Stimulated activated CD8-positive, alpha-beta memory T cell treated with anti-CD3 and anti-CD28 coated beads, Interleukin-15, amount 100 ng/mL, for 4 hours (primary cell): ENCODE results near the gene NFKBIE.

Experiments used
- DNase-seq, 2 donors: peaks; one replicate each; pipeline ENCODE4 v3.0.0-alpha.2; 2020; ENCODE audit warnings: low read depth in 2 of 2

The NFKBIE gene

DNA sequence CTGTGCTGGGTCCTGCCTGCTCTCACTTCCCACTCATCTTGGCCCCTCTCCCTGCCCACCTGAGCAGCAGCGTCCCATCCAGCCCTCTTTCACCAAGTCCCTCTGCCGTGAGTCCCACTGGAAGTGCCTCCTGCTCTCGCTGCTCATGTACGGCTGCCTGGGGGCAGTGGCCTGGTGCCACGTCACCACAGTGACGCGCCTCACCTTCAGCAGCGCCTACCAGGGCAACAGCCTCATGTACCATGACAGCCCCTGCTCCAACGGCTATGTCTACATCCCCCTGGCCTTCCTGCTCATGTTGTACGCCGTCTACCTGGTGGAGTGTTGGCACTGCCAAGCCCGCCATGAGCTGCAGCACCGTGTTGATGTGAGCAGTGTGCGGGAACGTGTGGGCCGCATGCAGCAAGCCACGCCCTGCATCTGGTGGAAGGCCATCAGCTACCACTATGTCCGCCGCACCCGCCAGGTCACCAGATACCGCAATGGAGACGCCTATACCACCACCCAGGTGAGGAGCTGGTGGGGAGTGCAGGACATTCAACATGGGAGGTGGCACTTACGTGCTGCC lies 7.7 kb upstream of the NFKBIE start:
- no peak for DNase-seq

- DNase-seq: no peak
Observed at GRCh38 chr6:44272529-44272928, 7.2 kb upstream of the NFKBIE start.

DNA sequence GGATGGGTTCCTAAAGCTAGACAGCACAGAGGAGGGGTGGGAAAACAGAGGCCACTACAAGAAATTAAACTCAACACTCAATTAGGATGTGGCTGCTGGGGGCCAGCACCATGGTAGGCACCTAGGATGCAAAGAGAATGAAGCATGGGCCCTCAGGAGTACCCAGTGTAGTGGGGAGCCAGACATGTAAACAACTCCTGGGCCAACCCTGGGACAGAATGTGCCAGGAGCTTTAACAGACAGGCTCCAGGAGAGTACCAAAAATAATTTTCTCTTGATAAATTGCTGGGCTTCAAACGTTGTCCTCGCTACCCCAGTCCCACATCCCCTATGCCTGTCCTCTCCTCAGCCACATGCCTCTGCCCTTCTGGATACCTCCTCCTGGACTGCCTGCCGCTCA lies 6.6 kb upstream of the NFKBIE start:
- DNase-seq: no peak

DNA sequence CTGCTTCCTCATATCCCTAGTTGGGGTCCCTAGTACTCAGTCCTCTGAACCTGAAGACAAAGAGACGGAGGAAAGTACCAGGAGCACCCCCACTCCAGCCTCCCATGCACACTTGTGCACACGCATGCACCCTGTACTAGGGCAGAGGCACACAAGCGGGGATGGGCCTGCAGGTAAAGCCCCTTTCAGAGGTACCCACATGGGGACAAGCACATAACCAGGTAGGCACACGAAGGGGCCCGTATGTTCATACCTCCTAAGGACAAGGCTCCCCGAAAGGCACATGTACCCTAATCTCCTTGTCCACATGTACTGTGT lies 6.0 kb upstream of the NFKBIE start:
- DNase-seq: no peak

GRCh38 chr6:44270526-44271405 lies 5.4 kb upstream of the NFKBIE start:
- DNase-seq: no peak

GRCh38 chr6:44269921-44270525 lies 4.7 kb upstream of the NFKBIE start, which contains the start of gene TMEM151B:
TSS of gene TMEM151B (plus strand) at chr6:44270450. CDS start at chr6:44270743, 293 bp downstream.
- no peak for DNase-seq

GRCh38 chr6:44269178-44269920 lies 4.0 kb upstream of the NFKBIE start:
- DNase-seq: no peak

- DNase-seq: no peak
Observed at GRCh38 chr6:44268095-44268628, 2.8 kb upstream of the NFKBIE start.

GRCh38 chr6:44267252-44267651 lies 1.9 kb upstream of the NFKBIE start:
- no peak for DNase-seq

DNA sequence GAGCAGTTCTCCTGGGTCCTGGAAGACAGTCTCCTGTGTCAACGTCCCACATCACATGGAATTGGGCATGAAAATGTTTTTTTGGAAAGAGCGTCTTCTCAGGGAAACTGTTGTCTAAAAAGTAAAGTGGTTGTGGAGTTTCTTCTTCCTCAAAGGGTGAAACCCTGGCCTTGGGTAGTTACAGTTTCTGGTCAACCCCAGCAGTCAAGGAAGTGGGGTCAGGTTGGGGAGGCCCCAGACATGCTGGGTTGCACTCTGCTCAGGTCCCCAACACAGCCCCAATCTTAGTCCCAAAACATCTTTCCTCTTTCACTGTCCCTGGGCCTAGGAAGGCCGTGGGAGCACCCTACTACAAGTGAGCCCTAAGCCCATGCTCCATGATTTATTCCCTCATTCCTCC lies 996 bp upstream of the NFKBIE start:
- no peak for DNase-seq

DNA sequence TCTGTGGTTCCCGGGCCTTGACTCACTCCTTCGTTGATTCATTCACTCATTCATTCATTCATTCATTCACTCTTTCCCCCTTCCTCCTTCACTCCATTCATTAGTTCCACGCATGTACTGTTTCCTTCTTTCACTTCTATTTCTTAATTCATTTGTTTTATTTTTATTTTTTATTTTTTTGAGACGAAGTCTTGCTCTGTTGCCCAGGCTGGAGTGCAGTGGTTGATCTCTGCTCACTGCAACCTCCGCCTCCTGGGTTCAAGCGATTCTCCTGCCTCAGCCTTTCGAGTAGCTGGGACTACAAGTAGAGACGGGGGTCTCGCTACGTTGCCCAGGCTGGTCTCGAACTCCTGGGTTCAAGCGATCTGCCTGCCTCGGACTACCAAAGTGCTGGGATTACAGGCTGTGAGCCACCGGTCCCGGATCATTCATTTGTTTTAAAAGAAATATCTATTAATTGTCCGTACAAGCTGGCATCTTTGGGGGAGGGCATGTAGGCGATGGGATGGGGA lies 427 bp upstream of the NFKBIE start:
- no peak for DNase-seq

DNA sequence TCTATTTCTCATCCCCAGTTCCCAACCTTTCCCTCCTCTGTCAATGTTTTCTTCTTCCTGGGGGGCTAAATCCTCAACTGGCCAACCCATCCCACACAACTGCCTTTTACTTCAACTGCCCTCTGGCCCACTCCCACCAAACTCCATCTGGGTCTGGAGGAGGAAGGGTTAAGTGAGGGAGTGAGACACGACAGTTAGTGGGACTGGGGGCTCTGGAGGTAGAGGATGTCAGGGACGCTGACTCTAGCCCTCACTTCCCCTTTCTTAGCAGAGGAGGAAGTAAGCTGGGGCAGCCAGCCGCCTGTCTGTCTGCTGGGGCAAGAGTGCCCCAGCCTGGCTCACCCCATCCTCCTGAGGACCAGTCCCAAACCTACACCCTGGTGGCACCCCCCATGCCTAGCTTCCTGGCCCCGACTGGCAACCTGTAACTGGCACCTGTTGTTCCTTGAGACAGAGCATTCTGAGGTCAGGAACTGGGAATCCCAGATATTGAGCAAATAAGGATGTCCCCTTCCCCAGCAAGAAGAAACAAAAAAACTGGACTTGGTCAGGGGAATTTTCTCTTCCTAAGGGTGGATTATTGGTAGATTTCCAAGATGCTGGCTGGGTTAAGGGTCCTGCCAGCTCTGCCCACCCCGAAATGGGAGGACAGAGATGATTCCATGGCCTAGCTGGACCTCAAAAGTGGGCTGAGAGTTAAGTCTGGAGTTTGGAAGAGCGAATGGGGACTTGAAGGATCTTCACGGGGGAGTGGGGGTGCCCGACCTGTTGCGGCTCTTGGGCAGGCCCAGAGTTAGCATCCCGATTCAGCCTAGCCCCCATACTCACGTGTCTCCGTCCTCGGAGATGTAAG lies 971 bp downstream of the NFKBIE start:
- no peak for DNase-seq

- DNase-seq: no peak
Observed at GRCh38 chr6:44263354-44264100, 1.8 kb downstream of the NFKBIE start.

- DNase-seq: no peak
Observed at GRCh38 chr6:44262467-44263353, 2.6 kb downstream of the NFKBIE start.

GRCh38 chr6:44261581-44261980 lies 3.8 kb downstream of the NFKBIE start:
- no peak for DNase-seq

GRCh38 chr6:44260451-44261297 lies 4.7 kb downstream of the NFKBIE start:
- DNase-seq: no peak

- no peak for DNase-seq
Observed at GRCh38 chr6:44260011-44260410, 5.3 kb downstream of the NFKBIE start.

DNA sequence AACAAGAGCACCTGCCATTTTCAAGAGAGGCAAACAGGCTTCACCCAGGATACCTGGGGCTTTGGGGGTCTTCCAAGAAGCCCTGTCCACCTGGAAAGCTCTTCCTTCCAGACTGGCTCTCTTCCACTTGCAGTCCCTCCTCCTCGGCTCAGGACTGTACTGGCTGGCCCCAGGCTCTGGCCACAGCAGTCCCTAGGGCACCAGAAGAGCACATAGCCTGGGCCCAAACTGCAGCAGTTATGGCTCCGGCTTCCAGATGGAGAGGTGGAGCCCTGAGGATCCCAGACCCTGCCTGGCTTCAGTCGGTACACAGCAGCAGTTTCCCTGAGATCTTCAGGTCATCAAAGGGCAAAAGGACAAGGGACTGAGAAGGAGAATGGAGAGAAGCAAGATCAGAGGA lies 6.4 kb downstream of the NFKBIE start:
- DNase-seq: no peak
